ENCODE measurements around the gene C1orf50. TPM values are rescaled to one million over a fixed set of nuclear protein-coding genes. Genes with fewer than 3 reads are reported as not detected.

The C1orf50 gene
- total RNA-seq, 1 donor from 2014 or later: 12.0 TPM

DNA sequence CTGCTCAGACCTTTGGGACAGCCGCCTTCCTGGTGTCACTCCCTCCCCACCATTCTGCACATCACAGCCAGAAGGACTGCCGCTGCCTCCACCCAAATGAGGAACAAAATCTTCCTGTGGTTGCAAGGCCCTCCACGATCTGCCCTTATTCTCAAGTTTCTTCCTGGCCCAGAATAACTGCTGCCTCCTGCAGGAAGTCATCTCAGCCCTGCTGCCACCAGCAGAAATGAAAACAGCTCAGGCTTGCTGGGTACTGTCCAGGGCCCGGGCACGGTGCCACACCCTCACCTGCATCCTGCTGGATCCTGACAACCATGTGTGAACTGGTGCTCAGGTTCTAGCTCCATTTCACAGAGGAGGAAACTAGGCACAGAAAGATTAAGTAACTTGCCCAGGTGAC, 29.8 kb upstream of the C1orf50 start:
- H3K4me1 Mint-ChIP-seq (ENCODE audit: low read depth): peaks cover 13% of the 10 kb centered on the region
- TF ChIP-seq, protein P1, sequence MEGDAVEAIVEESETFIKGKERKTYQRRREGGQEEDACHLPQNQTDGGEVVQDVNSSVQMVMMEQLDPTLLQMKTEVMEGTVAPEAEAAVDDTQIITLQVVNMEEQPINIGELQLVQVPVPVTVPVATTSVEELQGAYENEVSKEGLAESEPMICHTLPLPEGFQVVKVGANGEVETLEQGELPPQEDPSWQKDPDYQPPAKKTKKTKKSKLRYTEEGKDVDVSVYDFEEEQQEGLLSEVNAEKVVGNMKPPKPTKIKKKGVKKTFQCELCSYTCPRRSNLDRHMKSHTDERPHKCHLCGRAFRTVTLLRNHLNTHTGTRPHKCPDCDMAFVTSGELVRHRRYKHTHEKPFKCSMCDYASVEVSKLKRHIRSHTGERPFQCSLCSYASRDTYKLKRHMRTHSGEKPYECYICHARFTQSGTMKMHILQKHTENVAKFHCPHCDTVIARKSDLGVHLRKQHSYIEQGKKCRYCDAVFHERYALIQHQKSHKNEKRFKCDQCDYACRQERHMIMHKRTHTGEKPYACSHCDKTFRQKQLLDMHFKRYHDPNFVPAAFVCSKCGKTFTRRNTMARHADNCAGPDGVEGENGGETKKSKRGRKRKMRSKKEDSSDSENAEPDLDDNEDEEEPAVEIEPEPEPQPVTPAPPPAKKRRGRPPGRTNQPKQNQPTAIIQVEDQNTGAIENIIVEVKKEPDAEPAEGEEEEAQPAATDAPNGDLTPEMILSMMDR (IDR thresholded peaks at IDR 0.05; ENCODE audit: unreplicated experiment): no peak
- no peaks in the 10 kb centered on the region for H3K27me3 Mint-ChIP-seq
- no peak overlapping the region for H3K27ac Mint-ChIP-seq
- no peaks in the 10 kb centered on the region for H3K36me3 Mint-ChIP-seq (ENCODE audit: insufficient read depth)
- H3K4me3 Mint-ChIP-seq (ENCODE audit: low read depth): no peak overlapping the region
- no peaks in the 10 kb centered on the region for H3K9me3 Mint-ChIP-seq (ENCODE audit: low read depth)
- no peak for DNase-seq (ENCODE audit: low spot score, unreplicated experiment)

- Mint-ChIP-seq H3K27me3 (no peaks in the 10 kb centered on the region), H3K4me3 (ENCODE audit: low read depth) (no peak overlapping the region), H3K9me3 (ENCODE audit: low read depth) (no peaks in the 10 kb centered on the region), H3K36me3 (ENCODE audit: insufficient read depth) (no peaks in the 10 kb centered on the region), H3K27ac (no peak overlapping the region), H3K4me1 (ENCODE audit: low read depth) (peaks cover 13% of the 10 kb centered on the region)
- DNase-seq (ENCODE audit: low spot score, unreplicated experiment): no peak
- TF ChIP-seq, protein P1 (IDR thresholded peaks at IDR 0.05; ENCODE audit: unreplicated experiment): no peak
Observed at GRCh38 chr1:42737986-42738677, 28.9 kb upstream of the C1orf50 start.

- TF ChIP-seq, protein P1 (IDR thresholded peaks at IDR 0.05; ENCODE audit: unreplicated experiment): no peak
- no peak overlapping the region for H3K4me3 Mint-ChIP-seq (ENCODE audit: low read depth)
- peaks cover 13% of the 10 kb centered on the region for H3K4me1 Mint-ChIP-seq (ENCODE audit: low read depth)
- H3K36me3 Mint-ChIP-seq (ENCODE audit: insufficient read depth): no peaks in the 10 kb centered on the region
- no peaks in the 10 kb centered on the region for H3K9me3 Mint-ChIP-seq (ENCODE audit: low read depth)
- H3K27ac Mint-ChIP-seq: no peak overlapping the region
- DNase-seq (ENCODE audit: low spot score, unreplicated experiment): no peak
- H3K27me3 Mint-ChIP-seq: no peaks in the 10 kb centered on the region
Observed at GRCh38 chr1:42738678-42739226, 28.3 kb upstream of the C1orf50 start.

- no peaks in the 10 kb centered on the region for H3K36me3 Mint-ChIP-seq (ENCODE audit: insufficient read depth)
- H3K4me3 Mint-ChIP-seq (ENCODE audit: low read depth): peak within 1 kb of the TSS; percentile 59
- peak; percentile 43 for DNase-seq (ENCODE audit: low spot score, unreplicated experiment)
- TF ChIP-seq, protein P1 (IDR thresholded peaks at IDR 0.05; ENCODE audit: unreplicated experiment): no peak
- H3K9me3 Mint-ChIP-seq (ENCODE audit: low read depth): no peaks in the 10 kb centered on the region
- no peaks in the 10 kb centered on the region for H3K27me3 Mint-ChIP-seq
- H3K4me1 Mint-ChIP-seq (ENCODE audit: low read depth): peaks cover 13% of the 10 kb centered on the region
- peak within 1 kb of the TSS; percentile 73 for H3K27ac Mint-ChIP-seq
Observed at GRCh38 chr1:42739753-42740700, 27.0 kb upstream of the C1orf50 start, which contains the start of gene CLDN19. TSS of gene CLDN19 (minus strand) at chr1:42740236. CDS start at chr1:42740063, 173 bp downstream.
